Activated CD4-positive, alpha-beta T cell treated with anti-CD3 and anti-CD28 coated beads for 48 hours (primary cell): ENCODE results near the gene URI1.
"Not testable (repeated sequence)": the region's sequence is repeated elsewhere in the genome, so short reads cannot be mapped to it uniquely, and the experiment has no call there.

ENCODE experiments used
- DNase-seq: peaks from one replicate; pipeline ENCODE4 v3.0.0-alpha.2; 2020

Gene URI1

DNA sequence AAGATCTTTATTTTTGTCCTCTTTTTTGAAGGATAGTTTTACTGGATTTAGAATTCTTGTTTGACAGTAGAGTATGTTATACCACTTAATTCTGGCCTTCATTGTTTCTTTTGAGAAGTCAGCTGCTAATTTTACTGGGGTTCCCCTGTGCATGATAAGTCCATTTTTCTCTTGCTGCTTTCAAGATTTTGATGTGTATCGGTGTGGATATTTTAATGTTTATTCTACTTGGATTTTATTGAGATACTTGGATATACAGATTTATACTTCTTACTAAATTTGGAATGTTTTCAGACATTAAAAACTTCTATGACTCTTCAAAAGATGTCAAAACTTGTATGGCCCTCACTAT lies 86.9 kb downstream of the URI1 start:
- no peak for DNase-seq

DNA sequence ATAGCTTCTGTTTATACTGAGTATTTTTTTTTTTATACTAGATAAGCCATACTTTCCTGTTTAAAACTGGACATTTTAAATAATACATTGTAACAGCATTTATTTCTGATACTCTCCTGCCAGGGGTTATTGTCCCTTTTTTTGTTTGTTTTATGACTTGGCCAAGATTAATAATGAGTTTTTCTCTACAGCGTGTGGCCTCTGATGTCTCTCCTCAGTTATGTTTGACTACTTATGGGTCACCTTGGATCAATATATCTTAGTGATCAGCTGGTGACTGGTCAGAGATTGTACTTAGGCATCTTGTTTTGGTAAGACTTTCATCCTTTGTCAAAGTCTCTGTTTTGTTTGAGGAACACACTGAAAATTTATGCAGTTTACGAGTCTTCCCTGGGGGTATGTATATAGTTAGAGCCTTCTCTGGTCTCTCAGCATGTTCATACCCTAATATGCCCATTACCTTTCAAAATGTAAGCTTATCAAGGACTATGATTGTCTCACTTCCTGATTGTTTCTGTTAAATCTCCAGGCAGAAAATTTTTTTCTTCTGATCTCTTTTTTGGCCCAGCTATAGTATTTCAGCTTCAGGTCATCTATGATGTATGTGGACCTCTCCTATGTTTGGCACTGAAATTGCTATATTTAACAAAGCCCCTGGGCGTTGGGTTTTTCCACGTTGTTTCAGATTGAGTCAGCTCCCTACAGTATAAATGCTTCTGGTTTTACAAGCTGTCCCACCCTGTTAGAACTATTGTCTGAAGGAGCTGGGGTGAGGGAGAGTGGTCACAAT lies 87.9 kb downstream of the URI1 start:
- no peak for DNase-seq

GRCh38 chr19:30034321-30034720 lies 92.3 kb downstream of the URI1 start:
- no peak for DNase-seq

GRCh38 chr19:30036154-30037129 lies 94.4 kb downstream of the URI1 start:
- DNase-seq = no peak

DNA sequence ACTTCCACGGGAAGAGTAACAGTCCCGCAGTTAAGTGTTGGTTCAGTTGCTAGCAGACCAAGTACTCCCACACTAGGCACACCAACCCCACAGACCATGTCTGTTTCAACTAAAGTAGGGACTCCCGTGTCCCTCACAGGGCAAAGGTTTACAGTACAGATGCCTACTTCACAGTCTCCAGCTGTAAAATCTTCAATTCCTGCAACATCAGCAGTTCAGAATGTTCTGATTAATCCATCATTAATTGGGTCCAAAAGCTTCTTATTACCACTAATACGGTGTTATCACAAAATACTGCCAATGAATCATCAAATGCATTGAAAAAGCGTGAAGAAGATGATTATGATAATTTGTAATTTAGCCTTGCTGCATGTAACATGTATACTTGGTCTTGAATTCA lies 95.8 kb downstream of the URI1 start:
- DNase-seq = no peak

GRCh38 chr19:30041931-30042330 lies 99.9 kb downstream of the URI1 start:
- DNase-seq = not testable (repeated sequence)

- DNase-seq = not testable (repeated sequence)
Observed at GRCh38 chr19:30043008-30043407, 101.0 kb downstream of the URI1 start.

GRCh38 chr19:30044273-30045248 lies 102.5 kb downstream of the URI1 start:
- no peak for DNase-seq

GRCh38 chr19:30046522-30046921 lies 104.5 kb downstream of the URI1 start:
- no peak for DNase-seq

DNA sequence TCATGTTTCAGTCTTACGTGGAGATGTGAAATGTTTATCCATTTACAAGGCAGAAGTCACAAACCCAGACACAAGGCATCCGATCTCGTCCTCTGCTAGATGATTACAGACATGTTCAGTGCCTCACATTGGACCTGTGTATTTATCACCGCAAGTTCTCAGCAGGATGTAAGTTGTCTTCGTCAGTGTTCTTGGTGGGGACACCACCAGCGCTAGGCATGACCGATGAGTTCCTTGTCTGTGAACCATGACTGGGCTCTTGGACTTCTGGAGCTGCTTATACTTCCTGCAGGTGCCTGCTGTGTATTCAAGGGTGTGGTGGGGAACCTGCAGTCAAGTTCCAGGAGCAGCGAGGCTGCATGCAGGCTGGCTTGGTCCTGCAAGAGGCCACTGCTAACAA lies 105.4 kb downstream of the URI1 start:
- no peak for DNase-seq

DNA sequence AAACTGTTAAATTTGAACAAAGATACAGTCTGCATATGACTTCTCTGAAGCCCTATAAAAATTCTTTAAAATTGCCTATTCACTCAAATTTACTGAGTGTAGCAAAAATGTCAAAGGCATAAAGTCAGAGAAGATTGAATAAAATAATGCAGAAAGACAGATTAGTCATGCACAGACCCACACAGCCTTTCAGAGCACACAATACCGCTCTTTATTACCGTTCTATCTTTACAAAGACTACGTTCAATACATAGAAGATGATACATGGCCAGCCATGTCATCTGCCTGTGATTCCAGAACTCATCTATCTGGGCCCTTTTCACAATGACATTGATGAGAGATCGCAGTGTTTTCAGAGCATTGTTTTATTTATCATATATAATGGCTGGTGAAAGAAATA lies 107.2 kb downstream of the URI1 start:
- no peak for DNase-seq

DNA sequence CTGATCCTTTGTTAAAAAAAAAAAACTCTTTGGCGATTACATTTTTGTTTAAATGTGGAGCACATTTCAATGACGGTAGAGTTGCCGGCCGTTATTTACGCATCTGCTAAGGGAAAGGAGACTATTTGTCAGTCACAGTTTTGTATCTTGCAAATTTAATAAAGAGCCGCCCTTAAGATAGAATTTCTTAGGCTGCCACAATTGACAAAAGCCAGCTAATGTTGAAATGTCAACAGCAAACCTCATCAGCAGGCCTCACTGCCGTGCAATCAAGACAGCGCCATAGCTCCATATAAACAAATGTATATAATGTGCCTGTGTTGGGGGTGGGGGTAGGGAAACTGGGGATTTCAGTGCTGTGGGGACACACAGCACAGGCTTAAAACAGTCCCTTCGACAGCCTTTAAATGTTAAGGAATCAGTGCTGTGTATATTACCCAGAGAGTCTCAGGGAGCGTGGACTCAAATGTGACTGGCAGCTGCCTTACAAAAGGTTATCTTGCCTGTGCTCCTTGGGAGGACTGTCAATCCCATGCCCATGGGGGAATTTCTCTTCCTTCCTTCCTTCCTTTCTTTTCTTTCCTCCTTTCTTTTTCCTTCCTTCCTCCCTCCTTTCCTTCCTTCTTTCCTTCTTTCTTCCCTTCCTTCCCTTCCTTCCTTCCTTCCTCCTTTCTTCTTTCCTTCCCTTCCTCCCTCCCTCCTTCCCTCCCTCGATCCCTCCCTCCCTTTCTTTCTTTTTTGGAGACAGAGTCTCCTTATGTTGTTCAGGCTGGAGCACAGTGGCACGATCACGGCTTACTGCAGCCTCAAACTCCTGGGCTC lies 108.0 kb downstream of the URI1 start:
- DNase-seq = no peak

- no peak for DNase-seq
Observed at GRCh38 chr19:30052122-30053075, 110.4 kb downstream of the URI1 start.

GRCh38 chr19:30053558-30053957 lies 111.5 kb downstream of the URI1 start:
- DNase-seq = no peak

DNA sequence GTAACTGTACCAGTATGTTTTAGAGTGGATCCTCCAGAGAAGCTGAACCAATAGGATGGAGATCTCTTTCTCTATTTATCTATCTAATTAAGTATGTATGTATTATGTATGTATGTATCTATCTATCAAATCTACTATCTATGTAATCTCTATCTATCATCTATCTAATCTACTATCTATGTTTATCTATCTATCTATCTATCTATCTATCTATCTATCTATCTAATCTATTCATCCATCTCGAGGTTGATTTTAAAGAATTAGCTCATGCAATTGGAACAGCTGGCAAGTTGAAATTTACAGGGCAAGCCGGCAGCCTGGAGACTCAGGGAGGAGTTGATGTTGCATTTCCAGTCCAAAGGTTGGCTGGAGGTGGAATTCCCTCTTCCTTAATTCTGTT lies 112.2 kb downstream of the URI1 start:
- no peak for DNase-seq

GRCh38 chr19:30056580-30056979 lies 114.5 kb downstream of the URI1 start:
- no peak for DNase-seq

DNA sequence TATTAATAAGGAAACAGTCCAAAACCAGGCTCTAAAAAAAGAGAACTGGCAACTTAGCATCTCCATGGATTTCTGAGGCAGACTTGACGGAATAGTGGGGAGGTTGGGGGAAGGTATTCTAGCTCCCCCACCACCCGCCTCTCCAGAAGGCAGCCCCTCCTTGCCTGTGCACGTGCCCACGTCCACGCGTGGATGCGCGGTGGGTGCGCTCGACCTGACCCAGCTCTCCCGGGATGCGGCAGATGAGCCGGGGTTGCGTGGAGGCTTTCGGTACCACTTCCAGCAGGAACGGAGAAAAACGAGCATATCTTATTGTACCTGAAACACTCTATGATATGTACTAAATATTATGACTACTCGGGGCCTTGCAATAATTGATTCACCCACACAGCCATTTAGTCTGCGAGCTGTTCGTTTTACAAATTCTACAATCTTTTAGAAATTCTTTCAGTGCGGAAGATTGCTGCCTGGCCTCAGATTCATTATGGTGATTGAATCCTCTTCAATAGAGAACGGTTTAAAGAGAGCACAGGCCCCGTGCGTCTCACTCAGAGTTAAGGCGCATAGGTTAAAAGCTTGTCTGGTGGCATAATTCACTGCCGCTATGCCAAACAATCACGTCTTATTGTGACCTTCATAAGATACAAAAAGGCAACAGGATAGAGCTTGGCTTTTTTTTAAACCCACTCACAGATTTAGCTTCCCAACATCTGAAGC lies 117.9 kb downstream of the URI1 start:
- no peak for DNase-seq

GRCh38 chr19:30060531-30061222 lies 118.6 kb downstream of the URI1 start:
- DNase-seq = no peak
